ENCODE results near the gene ZNG1A.
"Not testable (repeated sequence)": the region's sequence is repeated elsewhere in the genome, so short reads cannot be mapped to it uniquely, and the experiment has no call there.

ZNG1A gene

GRCh38 chr9:178140-178825 is 573 bp downstream of the ZNG1A start:
- DNase-seq (ENCODE audit: low read depth): not testable (repeated sequence)

- DNase-seq (ENCODE audit: low read depth): not testable (repeated sequence)
Observed at GRCh38 chr9:169757-170156, 9.1 kb downstream of the ZNG1A start.

- not testable (repeated sequence) for DNase-seq (ENCODE audit: low read depth)
Observed at GRCh38 chr9:159871-160270, 19.0 kb downstream of the ZNG1A start.

- not testable (repeated sequence) for DNase-seq (ENCODE audit: low read depth)
Observed at GRCh38 chr9:151173-151572, 27.7 kb downstream of the ZNG1A start.

- DNase-seq (ENCODE audit: low read depth): not testable (repeated sequence)
Observed at GRCh38 chr9:139880-140279, 39.0 kb downstream of the ZNG1A start.

GRCh38 chr9:117995-118467 is 60.8 kb downstream of the ZNG1A start, which contains the start of gene FOXD4:
Gene FOXD4, minus strand, starts transcription at chr9:118417. Its CDS starts 298 bp downstream, at chr9:118119.
- DNase-seq (ENCODE audit: low read depth): not testable (repeated sequence)

- DNase-seq (ENCODE audit: low read depth): not testable (repeated sequence)
Observed at GRCh38 chr9:117144-117994, 61.5 kb downstream of the ZNG1A start.

GRCh38 chr9:116239-117077 is 62.4 kb downstream of the ZNG1A start:
- DNase-seq (ENCODE audit: low read depth): not testable (repeated sequence)

GRCh38 chr9:115118-115451 is 63.8 kb downstream of the ZNG1A start:
- not testable (repeated sequence) for DNase-seq (ENCODE audit: low read depth)

GRCh38 chr9:114267-115117 is 64.4 kb downstream of the ZNG1A start:
- DNase-seq (ENCODE audit: low read depth): not testable (repeated sequence)

- not testable (repeated sequence) for DNase-seq (ENCODE audit: low read depth)
Observed at GRCh38 chr9:113468-114266, 65.2 kb downstream of the ZNG1A start.

- not testable (repeated sequence) for DNase-seq (ENCODE audit: low read depth)
Observed at GRCh38 chr9:112589-113467, 66.0 kb downstream of the ZNG1A start.

GRCh38 chr9:110672-111071 is 68.2 kb downstream of the ZNG1A start:
- not testable (repeated sequence) for DNase-seq (ENCODE audit: low read depth)

GRCh38 chr9:109540-109939 is 69.3 kb downstream of the ZNG1A start:
- DNase-seq (ENCODE audit: low read depth): not testable (repeated sequence)

GRCh38 chr9:108742-109495 is 69.9 kb downstream of the ZNG1A start:
- not testable (repeated sequence) for DNase-seq (ENCODE audit: low read depth)

GRCh38 chr9:105991-106390 is 72.9 kb downstream of the ZNG1A start:
- not testable (repeated sequence) for DNase-seq (ENCODE audit: low read depth)

- DNase-seq (ENCODE audit: low read depth): not testable (repeated sequence)
Observed at GRCh38 chr9:100430-100829, 78.4 kb downstream of the ZNG1A start.

- not testable (repeated sequence) for DNase-seq (ENCODE audit: low read depth)
Observed at GRCh38 chr9:99867-100266, 79.0 kb downstream of the ZNG1A start.
